Panc1 (cell line): Measurements from ENCODE around the gene CYP2F1. TPM values are rescaled to one million over a fixed set of nuclear protein-coding genes. Genes with fewer than 3 reads are reported as not detected.
"Not testable (repeated sequence)": the region's sequence is repeated elsewhere in the genome, so short reads cannot be mapped to it uniquely, and the experiment has no call there.

Experiments used
- ATAC-seq: fragments of 200-7000 bp; cut with Tn5 transposase; 2 replicates; pipeline ENCODE4 v1.9.1; 2020; ENCODE audit warnings: mild to moderate bottlenecking, moderate library complexity
- BruUV-seq: library from RNA; stranded (reverse); fragments of 400-500 nt; replicated peaks from 2 replicates; lab custom pipeline; 2021; lab: Mats Ljungman, UMichigan
- CTCF ChIA-PET: fragments of 300-600 bp; sonication (Branson Sonifier 250); formaldehyde crosslinking; loops from one replicate; lab custom pipeline; 2022; ENCODE audit warnings: antibody characterized with exemption; lab: Charles Lee
- POLR2A ChIA-PET: fragments of 300-600 bp; sonication (Branson Sonifier 250); formaldehyde crosslinking; loops from one replicate; lab custom pipeline; 2022; ENCODE audit warnings: antibody characterized with exemption; lab: Charles Lee
- DNase-seq: peaks from one replicate; pipeline ENCODE4 v3.0.0-alpha.2; 2010; ENCODE audit warnings: low read depth, low spot score
- H3K27ac ChIP-seq: 2 replicates; pipeline ENCODE4 v1.5.1; 2011; ENCODE audit warnings: mild to moderate bottlenecking, low read length, inconsistent platforms
- H3K27me3 ChIP-seq: fragments of 200-500 bp; sonication (Bioruptor generic); 2 replicates; pipeline ENCODE4 v1.6.0; 2014; ENCODE audit warnings: low read length, inconsistent platforms; ENCODE audit not compliant: control insufficient read depth, insufficient read depth
- H3K36me3 ChIP-seq: fragments of 200-500 bp; sonication (Bioruptor generic); 2 replicates; pipeline ENCODE4 v1.5.1; 2014; ENCODE audit warnings: inconsistent platforms, mild to moderate bottlenecking, low read length, moderate library complexity; ENCODE audit not compliant: control insufficient read depth, insufficient read depth
- H3K4me1 ChIP-seq: 2 replicates; pipeline ENCODE4 v1.5.1; 2011; ENCODE audit warnings: inconsistent platforms, mild to moderate bottlenecking, low read length, moderate library complexity; ENCODE audit not compliant: control insufficient read depth, insufficient read depth
- H3K4me3 ChIP-seq, 2 experiments: 2 replicates each; pipeline ENCODE4 v1.5.1; 2011 to 2012; ENCODE audit warnings: low read depth in 2 of 2, low read length in 2 of 2, mild to moderate bottlenecking in 2 of 2, inconsistent platforms in 1 of 2, moderate library complexity in 1 of 2
- H3K9me3 ChIP-seq: fragments of 200-500 bp; sonication (Bioruptor generic); 2 replicates; pipeline ENCODE4 v1.5.1; 2014; ENCODE audit warnings: low read depth, mild to moderate bottlenecking, inconsistent platforms, low read length, moderate library complexity; ENCODE audit not compliant: control insufficient read depth, insufficient read depth
- POLR2AphosphoS5 ChIP-seq: IDR thresholded peaks from 2 replicates; pipeline ENCODE4 v1.6.1; 2012; ENCODE audit warnings: mild to moderate bottlenecking, low read depth, low read length, moderate library complexity
- SIN3A ChIP-seq: IDR thresholded peaks from 2 replicates; pipeline ENCODE4 v1.6.1; 2012; ENCODE audit warnings: low read depth, mild to moderate bottlenecking, low read length, moderate library complexity, borderline replicate concordance; ENCODE audit not compliant: insufficient read depth
- TCF7L2 ChIP-seq: IDR thresholded peaks from 2 replicates; pipeline ENCODE4 v1.6.1; 2011; ENCODE audit warnings: mild to moderate bottlenecking, low read depth, low read length, inconsistent platforms
- in situ Hi-C: cut with HindIII; loops from 2 replicates; pipeline ENCODE4 v1.10.0; 2016; ENCODE audit warnings: low sequenced_read_pairs, low pct_unique_long_range_greater_than_20kb
- intact Hi-C: fragments of 100-400 bp; cut with micrococcal nuclease; formaldehyde crosslinking; loops from one replicate; pipeline ENCODE4 v1.10.0; 2022; ENCODE audit not compliant: unreplicated experiment
- total RNA-seq: library from RNA; stranded (reverse); gene quantifications from one replicate; pipeline ENCODE4 v1.2.1, GENCODE V29; 2021; ENCODE audit not compliant: unreplicated experiment
- TF ChIP-seq, protein P1 (sequence below), 2 experiments: IDR thresholded peaks; 2 replicates each; pipeline ENCODE4 v1.6.1; 2011 to 2012; ENCODE audit warnings: low read depth in 2 of 2, control low read depth in 1 of 2, low read length in 1 of 2, mild to moderate bottlenecking in 1 of 2, moderate library complexity in 1 of 2; ENCODE audit not compliant: insufficient read depth in 1 of 2
- TF ChIP-seq, protein P2 (sequence below): fragments of 450-650 bp; IDR thresholded peaks from 2 replicates; pipeline ENCODE4 v1.5.1; 2017; ENCODE audit warnings: mild to moderate bottlenecking

CYP2F1 gene
- total RNA-seq, 1 experiment from 2014 or later: not detected

DNA sequence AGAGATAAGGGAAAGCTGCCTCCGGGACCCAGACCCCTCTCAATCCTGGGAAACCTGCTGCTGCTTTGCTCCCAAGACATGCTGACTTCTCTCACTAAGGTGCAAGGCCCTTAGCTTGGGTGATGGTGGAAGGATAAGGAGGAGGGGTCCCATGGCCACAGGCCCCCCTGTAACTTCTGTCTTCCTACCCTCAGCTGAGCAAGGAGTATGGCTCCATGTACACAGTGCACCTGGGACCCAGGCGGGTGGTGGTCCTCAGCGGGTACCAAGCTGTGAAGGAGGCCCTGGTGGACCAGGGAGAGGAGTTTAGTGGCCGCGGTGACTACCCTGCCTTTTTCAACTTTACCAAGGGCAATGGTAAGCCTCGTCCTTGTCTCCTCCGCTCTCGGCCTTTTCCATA is 2.0 kb downstream of the CYP2F1 start:
- CTCF ChIA-PET: no interaction called here
- ATAC-seq (no peak), DNase-seq (no peak)
- Histone ChIP-seq H3K4me1 (no peaks in the 10 kb centered on the region), H3K27ac (no peak overlapping the region), H3K4me3 (no peak overlapping the region), H3K27me3 (no peaks in the 10 kb centered on the region), H3K9me3 (no peaks in the 10 kb centered on the region), H3K36me3 (no peaks in the 10 kb centered on the region)
- intact Hi-C loops: no loop called here
- POLR2A ChIA-PET: no interaction called here
- no TSS peak for BruUV-seq
- in situ Hi-C loops: no loop called here
- TF ChIP-seq, protein P1, sequence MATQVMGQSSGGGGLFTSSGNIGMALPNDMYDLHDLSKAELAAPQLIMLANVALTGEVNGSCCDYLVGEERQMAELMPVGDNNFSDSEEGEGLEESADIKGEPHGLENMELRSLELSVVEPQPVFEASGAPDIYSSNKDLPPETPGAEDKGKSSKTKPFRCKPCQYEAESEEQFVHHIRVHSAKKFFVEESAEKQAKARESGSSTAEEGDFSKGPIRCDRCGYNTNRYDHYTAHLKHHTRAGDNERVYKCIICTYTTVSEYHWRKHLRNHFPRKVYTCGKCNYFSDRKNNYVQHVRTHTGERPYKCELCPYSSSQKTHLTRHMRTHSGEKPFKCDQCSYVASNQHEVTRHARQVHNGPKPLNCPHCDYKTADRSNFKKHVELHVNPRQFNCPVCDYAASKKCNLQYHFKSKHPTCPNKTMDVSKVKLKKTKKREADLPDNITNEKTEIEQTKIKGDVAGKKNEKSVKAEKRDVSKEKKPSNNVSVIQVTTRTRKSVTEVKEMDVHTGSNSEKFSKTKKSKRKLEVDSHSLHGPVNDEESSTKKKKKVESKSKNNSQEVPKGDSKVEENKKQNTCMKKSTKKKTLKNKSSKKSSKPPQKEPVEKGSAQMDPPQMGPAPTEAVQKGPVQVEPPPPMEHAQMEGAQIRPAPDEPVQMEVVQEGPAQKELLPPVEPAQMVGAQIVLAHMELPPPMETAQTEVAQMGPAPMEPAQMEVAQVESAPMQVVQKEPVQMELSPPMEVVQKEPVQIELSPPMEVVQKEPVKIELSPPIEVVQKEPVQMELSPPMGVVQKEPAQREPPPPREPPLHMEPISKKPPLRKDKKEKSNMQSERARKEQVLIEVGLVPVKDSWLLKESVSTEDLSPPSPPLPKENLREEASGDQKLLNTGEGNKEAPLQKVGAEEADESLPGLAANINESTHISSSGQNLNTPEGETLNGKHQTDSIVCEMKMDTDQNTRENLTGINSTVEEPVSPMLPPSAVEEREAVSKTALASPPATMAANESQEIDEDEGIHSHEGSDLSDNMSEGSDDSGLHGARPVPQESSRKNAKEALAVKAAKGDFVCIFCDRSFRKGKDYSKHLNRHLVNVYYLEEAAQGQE (IDR thresholded peaks at IDR 0.05; ENCODE audit: insufficient read depth in 1 of 2, low read depth in 2 of 2, low read length in 1 of 2): no peak
- TF ChIP-seq, protein P2, sequence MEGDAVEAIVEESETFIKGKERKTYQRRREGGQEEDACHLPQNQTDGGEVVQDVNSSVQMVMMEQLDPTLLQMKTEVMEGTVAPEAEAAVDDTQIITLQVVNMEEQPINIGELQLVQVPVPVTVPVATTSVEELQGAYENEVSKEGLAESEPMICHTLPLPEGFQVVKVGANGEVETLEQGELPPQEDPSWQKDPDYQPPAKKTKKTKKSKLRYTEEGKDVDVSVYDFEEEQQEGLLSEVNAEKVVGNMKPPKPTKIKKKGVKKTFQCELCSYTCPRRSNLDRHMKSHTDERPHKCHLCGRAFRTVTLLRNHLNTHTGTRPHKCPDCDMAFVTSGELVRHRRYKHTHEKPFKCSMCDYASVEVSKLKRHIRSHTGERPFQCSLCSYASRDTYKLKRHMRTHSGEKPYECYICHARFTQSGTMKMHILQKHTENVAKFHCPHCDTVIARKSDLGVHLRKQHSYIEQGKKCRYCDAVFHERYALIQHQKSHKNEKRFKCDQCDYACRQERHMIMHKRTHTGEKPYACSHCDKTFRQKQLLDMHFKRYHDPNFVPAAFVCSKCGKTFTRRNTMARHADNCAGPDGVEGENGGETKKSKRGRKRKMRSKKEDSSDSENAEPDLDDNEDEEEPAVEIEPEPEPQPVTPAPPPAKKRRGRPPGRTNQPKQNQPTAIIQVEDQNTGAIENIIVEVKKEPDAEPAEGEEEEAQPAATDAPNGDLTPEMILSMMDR: no peak
- TF ChIP-seq TCF7L2 (no peak), SIN3A (no peak), POLR2AphosphoS5 (no peak)

- POLR2A ChIA-PET, H3K4me1 ChIP-seq, DNase-seq, in situ Hi-C loops, H3K27me3 ChIP-seq, BruUV-seq, intact Hi-C loops, H3K9me3 ChIP-seq, H3K36me3 ChIP-seq, H3K27ac ChIP-seq, H3K4me3 ChIP-seq, ATAC-seq: not testable (repeated sequence)
- CTCF ChIA-PET: interaction anchor here (0.6 kb wide), 1 partner anchor 1911 kb away, joined by 3 read pairs; no protein-coding TSS in a partner anchor
Observed at GRCh38 chr19:41120929-41121911, 7.0 kb downstream of the CYP2F1 start.

- DNase-seq, POLR2A ChIA-PET, H3K4me3 ChIP-seq, H3K27me3 ChIP-seq, H3K4me1 ChIP-seq, ATAC-seq, CTCF ChIA-PET, intact Hi-C loops, H3K27ac ChIP-seq, in situ Hi-C loops, H3K36me3 ChIP-seq, H3K9me3 ChIP-seq, BruUV-seq: not testable (repeated sequence)
Observed at GRCh38 chr19:41122846-41123245, 8.6 kb downstream of the CYP2F1 start.
